CD4-positive, alpha-beta T cell treated with Interleukin-6 for 4 hours (primary cell): ENCODE measurements around the gene CYP4F2.
"Not testable (repeated sequence)": the region's sequence is repeated elsewhere in the genome, so short reads cannot be mapped to it uniquely, and the experiment has no call there.

Source experiments
- DNase-seq: peaks from one replicate; pipeline ENCODE4 v3.0.0-alpha.2; 2020; ENCODE audit warnings: mixed read lengths

The CYP4F2 gene

GRCh38 chr19:15899561-15899960, 1.7 kb upstream of the CYP4F2 start:
- not testable (repeated sequence) for DNase-seq

GRCh38 chr19:15897026-15897737, 692 bp downstream of the CYP4F2 start:
- no peak for DNase-seq

- no peak for DNase-seq
These were observed 1.9 kb downstream of the CYP4F2 start for GRCh38 chr19:15895876-15896430.

DNA sequence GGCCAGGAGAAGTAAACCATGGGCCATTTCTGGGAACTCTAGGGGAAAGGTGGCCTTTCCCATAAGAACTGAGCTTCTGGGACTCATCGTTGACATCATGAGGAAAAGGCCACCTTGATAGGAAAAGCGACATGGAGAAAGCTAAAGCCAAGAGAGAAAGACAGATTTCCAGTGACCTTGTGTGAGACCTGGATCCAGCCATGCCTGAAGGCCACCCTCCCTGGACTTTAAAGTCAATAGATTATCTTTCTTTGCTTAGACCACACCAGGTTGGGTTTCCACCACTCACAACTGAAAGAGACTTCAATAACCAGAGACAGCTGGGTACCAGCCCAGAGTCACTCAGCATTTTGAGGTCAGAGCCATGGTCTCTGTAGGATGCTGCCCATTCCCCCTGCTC, 3.5 kb downstream of the CYP4F2 start:
- DNase-seq: no peak

DNA sequence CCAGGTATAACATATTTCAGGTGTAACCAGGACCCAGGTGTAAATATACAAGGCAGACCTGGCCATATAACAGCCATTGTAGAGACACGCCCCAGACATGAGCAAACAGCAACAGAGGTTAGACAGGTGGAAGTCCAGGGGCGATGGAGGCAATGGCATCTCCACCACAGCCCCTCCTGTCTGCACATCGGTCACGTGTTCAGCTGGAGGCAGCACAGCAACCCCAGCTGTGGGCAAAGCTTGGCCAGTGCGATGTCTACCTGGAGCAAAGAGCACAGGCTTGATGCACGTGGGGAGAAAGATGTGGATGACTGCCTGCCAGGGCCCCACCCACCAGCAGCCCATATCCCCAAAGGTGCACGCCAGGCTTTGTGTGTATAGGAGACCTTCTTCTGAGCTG, 4.4 kb downstream of the CYP4F2 start:
- DNase-seq: no peak

DNA sequence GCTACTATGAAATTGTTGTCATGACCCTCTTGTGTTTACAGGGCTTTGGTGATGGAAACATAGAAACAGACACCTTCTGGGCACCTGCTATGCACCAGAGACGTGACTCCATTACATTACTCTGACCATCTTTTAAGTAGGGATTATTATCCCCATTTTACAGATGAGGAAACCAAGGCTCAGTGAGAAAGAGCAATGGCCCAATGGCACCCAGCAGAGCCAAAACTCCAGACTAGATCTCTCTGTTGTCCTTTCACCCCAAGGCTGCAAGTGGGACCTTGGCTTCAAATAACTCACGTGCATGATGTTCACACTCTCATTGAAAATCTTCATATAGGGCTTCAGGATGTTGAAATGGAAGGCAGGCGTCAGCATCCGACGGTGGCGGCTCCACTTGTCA, 5.9 kb downstream of the CYP4F2 start:
- no peak for DNase-seq

DNA sequence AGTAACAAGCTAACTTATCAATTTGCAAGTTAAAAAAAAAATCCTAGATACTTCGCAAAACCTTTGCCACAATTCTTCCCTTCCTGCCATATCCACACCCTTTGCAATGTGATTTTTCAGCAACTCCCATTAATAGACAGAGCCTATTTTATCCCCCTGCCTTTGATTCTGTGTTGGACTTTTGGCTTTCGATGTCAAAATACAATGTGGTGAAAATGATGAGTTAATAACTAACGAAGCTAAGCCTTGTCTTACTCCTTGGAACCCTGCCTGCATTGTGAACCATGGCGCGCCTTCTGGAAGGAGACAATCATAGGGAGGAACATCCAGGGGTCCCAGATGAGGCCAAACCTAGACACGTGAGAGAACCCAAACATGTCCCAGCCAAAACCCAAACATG, 6.4 kb downstream of the CYP4F2 start:
- no peak for DNase-seq

GRCh38 chr19:15889339-15889738, 8.5 kb downstream of the CYP4F2 start:
- not testable (repeated sequence) for DNase-seq

GRCh38 chr19:15885919-15886318, 12.0 kb downstream of the CYP4F2 start:
- DNase-seq: no peak

DNA sequence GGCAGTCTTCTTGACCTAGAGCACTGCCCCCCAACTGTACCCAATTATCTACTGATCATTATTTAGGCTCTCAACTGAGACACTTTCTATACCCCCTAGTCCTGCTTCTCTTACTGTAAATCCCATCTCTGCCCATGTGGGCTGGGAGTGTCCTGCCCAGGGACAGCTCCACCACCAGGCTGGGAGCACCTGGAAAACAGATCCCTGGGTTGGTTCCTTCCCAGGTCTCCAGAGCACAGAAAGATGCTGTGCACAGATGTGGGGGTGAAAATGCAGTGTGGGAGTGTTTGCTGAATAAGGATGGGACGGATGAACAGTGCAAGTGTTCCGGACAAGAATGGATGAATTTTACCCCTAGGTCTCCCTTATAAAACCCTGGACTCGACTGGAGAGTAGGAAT, 12.7 kb downstream of the CYP4F2 start:
- DNase-seq: no peak

GRCh38 chr19:15883329-15883728, 14.5 kb downstream of the CYP4F2 start:
- DNase-seq: not testable (repeated sequence)

DNA sequence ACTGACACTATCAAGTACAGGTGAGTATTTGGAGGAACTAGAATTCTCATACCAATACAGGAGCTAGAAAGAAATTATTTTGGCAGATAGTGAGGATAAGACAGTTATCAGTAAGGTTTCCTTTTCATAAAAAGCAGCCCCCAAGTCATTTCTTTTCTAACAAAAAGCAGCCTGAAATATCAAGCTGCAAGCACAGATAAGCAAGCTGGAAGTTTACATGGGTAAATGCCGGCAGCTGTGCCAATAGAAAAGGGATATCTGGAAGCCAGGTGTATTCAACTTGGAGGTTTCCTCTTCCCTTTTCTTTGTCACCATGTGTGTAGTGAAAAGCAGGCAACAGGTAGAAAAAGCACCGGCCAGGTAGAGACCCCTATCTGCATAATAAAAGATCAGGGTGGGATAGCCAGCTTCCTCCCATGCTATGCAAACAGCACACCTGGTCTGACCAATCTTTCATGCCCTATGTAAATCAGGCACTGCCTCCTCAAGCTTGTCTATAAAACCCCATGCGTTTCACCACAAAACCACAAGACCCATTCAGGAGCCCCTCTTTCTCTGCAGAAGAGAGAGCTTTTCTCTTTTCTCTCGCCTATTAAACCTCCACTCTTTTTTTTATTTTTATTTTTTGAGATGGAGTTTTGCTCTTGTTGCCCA, 22.9 kb downstream of the CYP4F2 start:
- no peak for DNase-seq

DNA sequence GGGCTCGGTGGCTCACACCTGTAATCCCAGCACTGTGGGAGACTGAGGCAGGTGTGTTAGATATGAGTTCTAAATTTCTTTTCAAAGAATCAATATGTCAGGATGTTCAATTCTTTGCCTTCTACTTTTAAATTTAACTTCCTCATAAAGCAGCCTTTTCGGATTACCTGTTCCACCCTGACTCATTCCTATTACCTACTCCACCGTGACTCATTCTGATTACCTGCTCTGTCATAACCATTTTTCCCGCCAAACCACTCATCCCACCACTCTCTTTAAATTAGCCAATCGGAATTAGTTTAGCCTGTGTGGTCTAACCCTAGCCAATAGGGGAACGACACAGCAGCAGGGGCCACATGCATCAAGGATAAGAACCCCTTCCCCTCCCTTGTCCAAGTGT, 24.1 kb downstream of the CYP4F2 start:
- DNase-seq: not testable (repeated sequence)

DNA sequence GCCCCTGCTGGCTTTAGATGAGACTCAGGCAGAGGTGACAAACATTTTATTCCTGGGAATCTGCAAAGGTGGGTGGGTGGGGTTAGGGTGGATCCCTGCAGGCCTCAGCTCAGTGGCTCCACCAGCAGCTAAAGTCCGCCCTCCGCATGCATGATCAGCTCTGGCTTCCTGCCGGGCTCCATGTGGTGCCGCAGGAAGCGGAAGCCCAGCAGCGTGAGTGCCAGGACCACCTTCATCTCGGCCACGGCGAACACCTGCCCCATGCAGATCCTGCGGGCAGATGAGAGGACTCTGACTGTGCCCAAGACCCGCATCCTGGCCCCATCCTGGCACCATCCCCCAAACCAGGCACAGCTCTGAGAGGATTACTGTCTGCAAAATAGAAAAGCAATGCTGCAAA, 26.3 kb downstream of the CYP4F2 start:
- DNase-seq: peak; percentile 39

GRCh38 chr19:15869873-15870272, 28.0 kb downstream of the CYP4F2 start:
- no peak for DNase-seq

GRCh38 chr19:15869109-15869555, 28.7 kb downstream of the CYP4F2 start:
- peak; percentile 60 for DNase-seq

- no peak for DNase-seq
These were observed 31.2 kb downstream of the CYP4F2 start for GRCh38 chr19:15866636-15867035.

GRCh38 chr19:15864824-15865223, 33.0 kb downstream of the CYP4F2 start:
- no peak for DNase-seq

DNA sequence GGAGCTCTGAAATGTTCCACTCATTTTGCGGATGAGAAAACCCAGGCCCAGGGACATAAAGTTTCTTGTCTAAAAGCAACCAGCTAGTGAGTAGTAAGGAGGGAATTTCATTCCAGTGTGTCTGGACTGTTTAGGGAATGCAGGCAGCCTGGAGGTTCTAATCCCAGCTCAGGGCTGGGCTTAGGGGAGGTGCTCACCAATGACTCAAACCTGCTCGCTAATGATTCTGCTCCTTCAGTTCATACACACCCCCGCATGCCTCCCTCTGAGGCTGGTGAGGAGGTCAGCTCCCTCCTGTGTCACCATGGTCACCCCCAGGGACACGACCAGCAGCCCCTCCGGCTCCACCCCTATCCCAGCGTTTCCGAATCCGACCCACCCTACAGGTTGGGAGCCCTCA, 34.6 kb downstream of the CYP4F2 start:
- DNase-seq: no peak

GRCh38 chr19:15862444-15862843, 35.4 kb downstream of the CYP4F2 start:
- no peak for DNase-seq

GRCh38 chr19:15860522-15860921, 37.4 kb downstream of the CYP4F2 start:
- no peak for DNase-seq

DNA sequence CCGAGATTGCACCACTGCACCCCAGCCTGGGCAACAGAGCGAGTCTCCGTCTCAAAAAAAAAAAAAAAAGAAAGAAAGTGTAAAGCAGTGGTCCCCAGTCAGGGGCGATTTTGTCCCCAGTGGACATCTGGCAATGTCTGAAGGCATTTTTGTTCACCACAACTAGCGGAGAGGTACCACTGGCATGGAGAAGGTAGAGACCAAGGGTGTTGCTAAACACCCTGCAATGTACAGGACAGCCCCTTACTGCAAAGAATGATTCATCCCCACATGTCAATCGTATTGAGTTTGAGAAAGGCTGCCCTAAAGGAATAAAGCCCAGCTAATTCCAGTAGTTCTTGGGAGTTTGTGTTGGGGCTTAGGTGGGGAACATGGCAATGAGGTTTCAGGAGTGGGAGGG, 38.7 kb downstream of the CYP4F2 start:
- DNase-seq: no peak

GRCh38 chr19:15850385-15850784, 47.5 kb downstream of the CYP4F2 start:
- no peak for DNase-seq

GRCh38 chr19:15846923-15847322, 51.0 kb downstream of the CYP4F2 start:
- DNase-seq: no peak

- not testable (repeated sequence) for DNase-seq
These were observed 54.0 kb downstream of the CYP4F2 start for GRCh38 chr19:15843894-15844222.
